ENCODE data around the gene GCDH. TPM values are rescaled to one million over a fixed set of nuclear protein-coding genes. Genes with fewer than 3 reads are reported as not detected.

GCDH gene
- total RNA-seq, 2 donors from 2014 or later, result 20.8 to 22.8 TPM

- no peak for ATAC-seq
- intact Hi-C loops (cut with DNase I, micrococcal nuclease), result no loop called here
- no peak for DNase-seq
Measured at GRCh38 chr19:12948612-12949362, 57.8 kb downstream of the GCDH start.

Small RNAs within 50 kb of the gene (microRNA-seq; reads per million reads assigned to microRNA genes)
- gene MIR5695 (0 reads per million in 2 donors), gene MIR6515 (3.7 to 5.4 reads per million in 2 donors), gene MIR6794 (0 reads per million in 2 donors)

Other genes with a start within 250 kb of the GCDH start
- gene MAN2B1, start 224.4 kb upstream of the GCDH start, total RNA-seq, result 100 to 1,000 TPM in 1 of 2 donors, 10 to 100 TPM in 1; 77.9 to 116 TPM
- gene WDR83, start 224.4 kb upstream of the GCDH start, total RNA-seq, result 1 to 10 TPM; 6.6 to 8.3 TPM
- 10 to 100 TPM; 68.4 to 74.7 TPM for gene DHPS, start 209.3 kb upstream of the GCDH start, total RNA-seq
- not detected for gene GNG14, start 203.2 kb upstream of the GCDH start, total RNA-seq
- gene FBXW9, start 194.5 kb upstream of the GCDH start, total RNA-seq, result 1 to 10 TPM; 6.2 to 7.0 TPM
- gene TNPO2, start 167.2 kb upstream of the GCDH start, total RNA-seq, result 10 to 100 TPM; 39.5 to 74.0 TPM
- 100 to 1,000 TPM; 144 to 162 TPM for gene TRIR, start 156.5 kb upstream of the GCDH start, total RNA-seq
- gene GET3, start 153.7 kb upstream of the GCDH start, total RNA-seq, result 10 to 100 TPM; 50.1 to 56.5 TPM
- gene BEST2, start 139.4 kb upstream of the GCDH start, total RNA-seq, result 100 to 1,000 TPM; 139 to 207 TPM
- gene HOOK2, start 115.6 kb upstream of the GCDH start, total RNA-seq, result 10 to 100 TPM; 58.3 to 83.1 TPM
- gene JUNB, start 99.7 kb upstream of the GCDH start, total RNA-seq, result 100 to 1,000 TPM; 169 to 314 TPM
- 100 to 1,000 TPM; 249 to 298 TPM for gene PRDX2, start 89.4 kb upstream of the GCDH start, total RNA-seq
- 1 to 10 TPM; 3.2 to 4.4 TPM for gene THSD8, start 89.1 kb upstream of the GCDH start, total RNA-seq
- 10 to 100 TPM in 1 of 2 donors, 1 to 10 TPM in 1; 5.7 to 10.9 TPM for gene RNASEH2A, start 84.6 kb upstream of the GCDH start, total RNA-seq
- gene RTBDN, start 56.6 kb upstream of the GCDH start, total RNA-seq, result under 1 TPM in 1 of 2 donors, not detected in 1; 0.49 TPM
- gene MAST1, start 52.6 kb upstream of the GCDH start, total RNA-seq, result 1 to 10 TPM in 1 of 2 donors, under 1 TPM in 1; 0.82 to 1.4 TPM
- gene DNASE2, start 9.7 kb upstream of the GCDH start, total RNA-seq, result 10 to 100 TPM; 27.7 to 39.4 TPM
- gene KLF1, start 4.0 kb upstream of the GCDH start, total RNA-seq, result not detected
- not detected for gene SYCE2, start 28.1 kb downstream of the GCDH start, total RNA-seq
- 10 to 100 TPM; 42.4 to 61.2 TPM for gene FARSA, start 42.6 kb downstream of the GCDH start, total RNA-seq
- 100 to 1,000 TPM; 550 to 739 TPM for gene CALR, start 47.4 kb downstream of the GCDH start, total RNA-seq
- gene RAD23A, start 54.7 kb downstream of the GCDH start, total RNA-seq, result 10 to 100 TPM; 70.9 to 80.3 TPM
- gene GADD45GIP1, start 66.1 kb downstream of the GCDH start, total RNA-seq, result 10 to 100 TPM; 13.1 to 17.5 TPM
- gene DAND5, start 78.4 kb downstream of the GCDH start, total RNA-seq, result under 1 TPM; 0.18 to 0.50 TPM
- 10 to 100 TPM; 49.8 to 61.7 TPM for gene NFIX, start 104.3 kb downstream of the GCDH start, total RNA-seq
- gene LYL1, start 211.7 kb downstream of the GCDH start, total RNA-seq, result 1 to 10 TPM; 2.0 to 4.5 TPM
- gene TRMT1, start 225.6 kb downstream of the GCDH start, total RNA-seq, result 10 to 100 TPM; 22.0 to 23.6 TPM
- 10 to 100 TPM; 56.1 to 67.2 TPM for gene NACC1, start 227.1 kb downstream of the GCDH start, total RNA-seq